22Rv1 (cell line): ENCODE measurements around the gene JAG2.

ENCODE experiments used
- CTCF ChIP-seq: fragments of 450-650 bp; IDR thresholded peaks from 2 replicates; pipeline ENCODE4 v1.5.1; 2017; ENCODE audit warnings: mild to moderate bottlenecking
- ZFX ChIP-seq: fragments of 450-650 bp; IDR thresholded peaks from 2 replicates; pipeline ENCODE4 v1.6.1; 2017; ENCODE audit warnings: antibody characterized with exemption, borderline replicate concordance

GRCh38 chr14:105150026-105150367 lies 18.6 kb downstream of the JAG2 start:
- no peak for TF ChIP-seq CTCF
- no peak for TF ChIP-seq ZFX
